Stimulated activated CD4-positive, alpha-beta T cell treated with anti-CD3 and anti-CD28 coated beads, Interleukin-1b, Interleukin-23, amount 100 ng/mL, for 1 hour (primary cell): ENCODE results near the gene PIEZO1.
"Not testable (repeated sequence)": the region's sequence is repeated elsewhere in the genome, so short reads cannot be mapped to it uniquely, and the experiment has no call there.

Experiments
- DNase-seq, 2 donors: peaks; one replicate each; pipeline ENCODE4 v3.0.0-alpha.2; 2020; ENCODE audit warnings: low read depth in 2 of 2

Gene PIEZO1

GRCh38 chr16:88672776-88673175, 112.2 kb downstream of the PIEZO1 start:
- DNase-seq: no peak

GRCh38 chr16:88671806-88672205, 113.2 kb downstream of the PIEZO1 start:
- no peak for DNase-seq

GRCh38 chr16:88669980-88670379, 115.0 kb downstream of the PIEZO1 start:
- DNase-seq: no peak

- not testable (repeated sequence) for DNase-seq
Observed at GRCh38 chr16:88669493-88669892, 115.5 kb downstream of the PIEZO1 start.

GRCh38 chr16:88667461-88667860, 117.6 kb downstream of the PIEZO1 start:
- DNase-seq: no peak

GRCh38 chr16:88665570-88665969, 119.5 kb downstream of the PIEZO1 start:
- DNase-seq: no peak
